K562 (cell line): ENCODE results near the gene WDR70. TPM values are rescaled to one million over a fixed set of nuclear protein-coding genes. Genes with fewer than 3 reads are reported as not detected.

Source experiments
- NCOA4 ChIP-seq: fragments of 450-650 bp; IDR thresholded peaks from 2 replicates; pipeline ENCODE4 v1.6.1; 2018; ENCODE audit warnings: mild to moderate bottlenecking; ENCODE audit not compliant: partially characterized antibody
- SMARCB1 ChIP-seq: IDR thresholded peaks from 2 replicates; pipeline ENCODE4 v1.6.1; 2011; ENCODE audit warnings: improper control_type of control experiment, low read depth; ENCODE audit not compliant: insufficient read length
- polyA plus RNA-seq, 8 experiments: library from polyadenylated mRNA; depleted of rRNA in 4 of 8; stranded (reverse) in 5 of 8; unstranded in 3 of 8; fragments of >200 nt; fragmentation: Nextera tagmentation in 2 of 8; fragmentation: Illumina TruSeq in 1 of 8; extraction: Ambion mirVana in 2 of 8; extraction: Trizol in 1 of 8; gene quantifications; 2 replicates each; pipeline versions ENCODE4 v1.2.1 to v1.2.3, GENCODE V29; 2011 to 2014; ENCODE audit warnings: inconsistent platforms in 1 of 8, missing spikeins in 1 of 8
- total RNA-seq, 7 experiments: library from RNA; depleted of rRNA in 6 of 7; stranded (reverse); fragments of >200 nt in 6 of 7; fragmentation: Illumina TruSeq in 2 of 7; extraction: Trizol in 2 of 7; gene quantifications; 2 replicates each; pipeline versions ENCODE4 v1.2.1 to v1.2.3, GENCODE V29; 2011 to 2021; ENCODE audit warnings: low replicate concordance in 1 of 7
- TF ChIP-seq, protein P1 (sequence below): fragments of 450-650 bp; IDR thresholded peaks from 2 replicates; pipeline ENCODE4 v1.6.1; 2016; ENCODE audit warnings: mild to moderate bottlenecking, moderate library complexity
- TF ChIP-seq, protein P2 (sequence below), 3 experiments: fragments of 200-800 bp in 1 of 3; fragments of 250-450 bp in 1 of 3; fragments of 450-650 bp in 1 of 3; sonication (Bioruptor Pico) in 1 of 3; sonication (Bioruptor generic) in 1 of 3; formaldehyde crosslinking in 1 of 3; IDR thresholded peaks; 2 replicates each; pipeline versions ENCODE4 v1.6.1 to v1.8.0; 2016 to 2022; ENCODE audit warnings: mild to moderate bottlenecking in 2 of 3, missing genetic modification characterization in 2 of 3, missing compliant biosample characterization in 1 of 3, moderate library complexity in 1 of 3
- TF ChIP-seq, protein P3 (sequence below): IDR thresholded peaks from 3 replicates; pipeline ENCODE4 v1.6.1; 2011; ENCODE audit warnings: borderline replicate concordance, mild to moderate bottlenecking, moderate library complexity; ENCODE audit not compliant: insufficient read length; ENCODE audit errors: extremely low read depth

Gene WDR70
- total and polyA plus RNA-seq, 9 of the 15 experiments (the other 6 are each of a cell fraction or from before 2014, with no cell fraction given), result 16.8 to 46.6 (median 38.8) TPM

DNA sequence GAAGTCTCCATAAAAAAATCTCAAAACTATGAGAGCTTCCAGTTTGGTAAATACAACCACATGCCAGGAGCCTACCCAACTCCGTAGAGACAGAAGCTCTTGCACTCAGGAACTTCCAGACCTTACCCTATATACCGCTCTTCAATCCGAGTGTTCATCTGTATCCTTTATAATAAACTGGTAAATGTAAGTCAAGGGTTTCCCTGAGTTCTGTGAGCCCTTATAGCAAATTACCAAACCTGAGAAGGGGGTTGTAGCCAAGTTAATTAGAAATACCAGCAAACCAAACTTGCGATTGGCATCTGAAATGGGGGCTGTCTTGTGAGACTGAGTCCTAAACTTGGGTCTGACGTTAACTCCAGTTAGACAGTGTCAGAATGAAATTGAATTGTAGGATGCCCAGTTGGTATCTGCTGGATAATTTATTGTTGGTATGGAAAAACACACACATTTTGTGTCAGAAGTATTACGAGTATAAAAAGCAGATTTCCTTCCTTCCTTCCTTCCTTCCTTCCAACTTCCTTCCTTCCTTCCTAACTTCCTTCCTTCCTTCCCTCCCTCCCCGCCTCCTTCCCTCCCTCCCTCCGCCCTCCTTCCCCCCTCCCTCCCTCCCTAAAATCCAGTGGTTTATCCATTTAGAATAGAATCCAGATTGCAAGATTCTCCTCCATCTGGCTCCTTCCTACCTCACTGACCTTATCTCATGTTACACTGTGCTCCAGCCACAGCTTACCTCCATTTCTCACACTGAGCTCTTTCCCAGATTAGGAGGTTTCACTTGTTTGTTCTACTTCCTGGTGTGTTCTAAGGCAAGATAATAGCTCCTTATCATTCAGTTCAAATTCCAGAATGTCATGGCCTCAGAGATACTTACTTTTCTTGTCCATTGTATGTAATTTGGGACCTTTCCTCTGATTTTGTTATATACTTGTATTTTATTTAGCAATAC is 196.7 kb downstream of the WDR70 start (continued):
- TF ChIP-seq, protein P1, sequence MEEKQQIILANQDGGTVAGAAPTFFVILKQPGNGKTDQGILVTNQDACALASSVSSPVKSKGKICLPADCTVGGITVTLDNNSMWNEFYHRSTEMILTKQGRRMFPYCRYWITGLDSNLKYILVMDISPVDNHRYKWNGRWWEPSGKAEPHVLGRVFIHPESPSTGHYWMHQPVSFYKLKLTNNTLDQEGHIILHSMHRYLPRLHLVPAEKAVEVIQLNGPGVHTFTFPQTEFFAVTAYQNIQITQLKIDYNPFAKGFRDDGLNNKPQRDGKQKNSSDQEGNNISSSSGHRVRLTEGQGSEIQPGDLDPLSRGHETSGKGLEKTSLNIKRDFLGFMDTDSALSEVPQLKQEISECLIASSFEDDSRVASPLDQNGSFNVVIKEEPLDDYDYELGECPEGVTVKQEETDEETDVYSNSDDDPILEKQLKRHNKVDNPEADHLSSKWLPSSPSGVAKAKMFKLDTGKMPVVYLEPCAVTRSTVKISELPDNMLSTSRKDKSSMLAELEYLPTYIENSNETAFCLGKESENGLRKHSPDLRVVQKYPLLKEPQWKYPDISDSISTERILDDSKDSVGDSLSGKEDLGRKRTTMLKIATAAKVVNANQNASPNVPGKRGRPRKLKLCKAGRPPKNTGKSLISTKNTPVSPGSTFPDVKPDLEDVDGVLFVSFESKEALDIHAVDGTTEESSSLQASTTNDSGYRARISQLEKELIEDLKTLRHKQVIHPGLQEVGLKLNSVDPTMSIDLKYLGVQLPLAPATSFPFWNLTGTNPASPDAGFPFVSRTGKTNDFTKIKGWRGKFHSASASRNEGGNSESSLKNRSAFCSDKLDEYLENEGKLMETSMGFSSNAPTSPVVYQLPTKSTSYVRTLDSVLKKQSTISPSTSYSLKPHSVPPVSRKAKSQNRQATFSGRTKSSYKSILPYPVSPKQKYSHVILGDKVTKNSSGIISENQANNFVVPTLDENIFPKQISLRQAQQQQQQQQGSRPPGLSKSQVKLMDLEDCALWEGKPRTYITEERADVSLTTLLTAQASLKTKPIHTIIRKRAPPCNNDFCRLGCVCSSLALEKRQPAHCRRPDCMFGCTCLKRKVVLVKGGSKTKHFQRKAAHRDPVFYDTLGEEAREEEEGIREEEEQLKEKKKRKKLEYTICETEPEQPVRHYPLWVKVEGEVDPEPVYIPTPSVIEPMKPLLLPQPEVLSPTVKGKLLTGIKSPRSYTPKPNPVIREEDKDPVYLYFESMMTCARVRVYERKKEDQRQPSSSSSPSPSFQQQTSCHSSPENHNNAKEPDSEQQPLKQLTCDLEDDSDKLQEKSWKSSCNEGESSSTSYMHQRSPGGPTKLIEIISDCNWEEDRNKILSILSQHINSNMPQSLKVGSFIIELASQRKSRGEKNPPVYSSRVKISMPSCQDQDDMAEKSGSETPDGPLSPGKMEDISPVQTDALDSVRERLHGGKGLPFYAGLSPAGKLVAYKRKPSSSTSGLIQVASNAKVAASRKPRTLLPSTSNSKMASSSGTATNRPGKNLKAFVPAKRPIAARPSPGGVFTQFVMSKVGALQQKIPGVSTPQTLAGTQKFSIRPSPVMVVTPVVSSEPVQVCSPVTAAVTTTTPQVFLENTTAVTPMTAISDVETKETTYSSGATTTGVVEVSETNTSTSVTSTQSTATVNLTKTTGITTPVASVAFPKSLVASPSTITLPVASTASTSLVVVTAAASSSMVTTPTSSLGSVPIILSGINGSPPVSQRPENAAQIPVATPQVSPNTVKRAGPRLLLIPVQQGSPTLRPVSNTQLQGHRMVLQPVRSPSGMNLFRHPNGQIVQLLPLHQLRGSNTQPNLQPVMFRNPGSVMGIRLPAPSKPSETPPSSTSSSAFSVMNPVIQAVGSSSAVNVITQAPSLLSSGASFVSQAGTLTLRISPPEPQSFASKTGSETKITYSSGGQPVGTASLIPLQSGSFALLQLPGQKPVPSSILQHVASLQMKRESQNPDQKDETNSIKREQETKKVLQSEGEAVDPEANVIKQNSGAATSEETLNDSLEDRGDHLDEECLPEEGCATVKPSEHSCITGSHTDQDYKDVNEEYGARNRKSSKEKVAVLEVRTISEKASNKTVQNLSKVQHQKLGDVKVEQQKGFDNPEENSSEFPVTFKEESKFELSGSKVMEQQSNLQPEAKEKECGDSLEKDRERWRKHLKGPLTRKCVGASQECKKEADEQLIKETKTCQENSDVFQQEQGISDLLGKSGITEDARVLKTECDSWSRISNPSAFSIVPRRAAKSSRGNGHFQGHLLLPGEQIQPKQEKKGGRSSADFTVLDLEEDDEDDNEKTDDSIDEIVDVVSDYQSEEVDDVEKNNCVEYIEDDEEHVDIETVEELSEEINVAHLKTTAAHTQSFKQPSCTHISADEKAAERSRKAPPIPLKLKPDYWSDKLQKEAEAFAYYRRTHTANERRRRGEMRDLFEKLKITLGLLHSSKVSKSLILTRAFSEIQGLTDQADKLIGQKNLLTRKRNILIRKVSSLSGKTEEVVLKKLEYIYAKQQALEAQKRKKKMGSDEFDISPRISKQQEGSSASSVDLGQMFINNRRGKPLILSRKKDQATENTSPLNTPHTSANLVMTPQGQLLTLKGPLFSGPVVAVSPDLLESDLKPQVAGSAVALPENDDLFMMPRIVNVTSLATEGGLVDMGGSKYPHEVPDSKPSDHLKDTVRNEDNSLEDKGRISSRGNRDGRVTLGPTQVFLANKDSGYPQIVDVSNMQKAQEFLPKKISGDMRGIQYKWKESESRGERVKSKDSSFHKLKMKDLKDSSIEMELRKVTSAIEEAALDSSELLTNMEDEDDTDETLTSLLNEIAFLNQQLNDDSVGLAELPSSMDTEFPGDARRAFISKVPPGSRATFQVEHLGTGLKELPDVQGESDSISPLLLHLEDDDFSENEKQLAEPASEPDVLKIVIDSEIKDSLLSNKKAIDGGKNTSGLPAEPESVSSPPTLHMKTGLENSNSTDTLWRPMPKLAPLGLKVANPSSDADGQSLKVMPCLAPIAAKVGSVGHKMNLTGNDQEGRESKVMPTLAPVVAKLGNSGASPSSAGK, result no peak
- TF ChIP-seq, protein P2, sequence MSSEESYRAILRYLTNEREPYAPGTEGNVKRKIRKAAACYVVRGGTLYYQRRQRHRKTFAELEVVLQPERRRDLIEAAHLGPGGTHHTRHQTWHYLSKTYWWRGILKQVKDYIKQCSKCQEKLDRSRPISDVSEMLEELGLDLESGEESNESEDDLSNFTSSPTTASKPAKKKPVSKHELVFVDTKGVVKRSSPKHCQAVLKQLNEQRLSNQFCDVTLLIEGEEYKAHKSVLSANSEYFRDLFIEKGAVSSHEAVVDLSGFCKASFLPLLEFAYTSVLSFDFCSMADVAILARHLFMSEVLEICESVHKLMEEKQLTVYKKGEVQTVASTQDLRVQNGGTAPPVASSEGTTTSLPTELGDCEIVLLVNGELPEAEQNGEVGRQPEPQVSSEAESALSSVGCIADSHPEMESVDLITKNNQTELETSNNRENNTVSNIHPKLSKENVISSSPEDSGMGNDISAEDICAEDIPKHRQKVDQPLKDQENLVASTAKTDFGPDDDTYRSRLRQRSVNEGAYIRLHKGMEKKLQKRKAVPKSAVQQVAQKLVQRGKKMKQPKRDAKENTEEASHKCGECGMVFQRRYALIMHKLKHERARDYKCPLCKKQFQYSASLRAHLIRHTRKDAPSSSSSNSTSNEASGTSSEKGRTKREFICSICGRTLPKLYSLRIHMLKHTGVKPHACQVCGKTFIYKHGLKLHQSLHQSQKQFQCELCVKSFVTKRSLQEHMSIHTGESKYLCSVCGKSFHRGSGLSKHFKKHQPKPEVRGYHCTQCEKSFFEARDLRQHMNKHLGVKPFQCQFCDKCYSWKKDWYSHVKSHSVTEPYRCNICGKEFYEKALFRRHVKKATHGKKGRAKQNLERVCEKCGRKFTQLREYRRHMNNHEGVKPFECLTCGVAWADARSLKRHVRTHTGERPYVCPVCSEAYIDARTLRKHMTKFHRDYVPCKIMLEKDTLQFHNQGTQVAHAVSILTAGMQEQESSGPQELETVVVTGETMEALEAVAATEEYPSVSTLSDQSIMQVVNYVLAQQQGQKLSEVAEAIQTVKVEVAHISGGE (CRISPR knock-in tag; IDR thresholded peaks at IDR 0.05), result peak in 1 of 3 experiments; percentile 63; a peak in 2 of 6 replicates
- TF ChIP-seq NCOA4 (no peak), SMARCB1 (no peak)
- TF ChIP-seq, protein P3, sequence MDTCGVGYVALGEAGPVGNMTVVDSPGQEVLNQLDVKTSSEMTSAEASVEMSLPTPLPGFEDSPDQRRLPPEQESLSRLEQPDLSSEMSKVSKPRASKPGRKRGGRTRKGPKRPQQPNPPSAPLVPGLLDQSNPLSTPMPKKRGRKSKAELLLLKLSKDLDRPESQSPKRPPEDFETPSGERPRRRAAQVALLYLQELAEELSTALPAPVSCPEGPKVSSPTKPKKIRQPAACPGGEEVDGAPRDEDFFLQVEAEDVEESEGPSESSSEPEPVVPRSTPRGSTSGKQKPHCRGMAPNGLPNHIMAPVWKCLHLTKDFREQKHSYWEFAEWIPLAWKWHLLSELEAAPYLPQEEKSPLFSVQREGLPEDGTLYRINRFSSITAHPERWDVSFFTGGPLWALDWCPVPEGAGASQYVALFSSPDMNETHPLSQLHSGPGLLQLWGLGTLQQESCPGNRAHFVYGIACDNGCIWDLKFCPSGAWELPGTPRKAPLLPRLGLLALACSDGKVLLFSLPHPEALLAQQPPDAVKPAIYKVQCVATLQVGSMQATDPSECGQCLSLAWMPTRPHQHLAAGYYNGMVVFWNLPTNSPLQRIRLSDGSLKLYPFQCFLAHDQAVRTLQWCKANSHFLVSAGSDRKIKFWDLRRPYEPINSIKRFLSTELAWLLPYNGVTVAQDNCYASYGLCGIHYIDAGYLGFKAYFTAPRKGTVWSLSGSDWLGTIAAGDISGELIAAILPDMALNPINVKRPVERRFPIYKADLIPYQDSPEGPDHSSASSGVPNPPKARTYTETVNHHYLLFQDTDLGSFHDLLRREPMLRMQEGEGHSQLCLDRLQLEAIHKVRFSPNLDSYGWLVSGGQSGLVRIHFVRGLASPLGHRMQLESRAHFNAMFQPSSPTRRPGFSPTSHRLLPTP, result no peak
